H9 (cell line): ENCODE measurements around the gene NOS1AP. TPM values are rescaled to one million over a fixed set of nuclear protein-coding genes. Genes with fewer than 3 reads are reported as not detected.

Experiments
- DNase-seq: peaks from one replicate; pipeline ENCODE4 v3.0.0-alpha.2; 2017
- H2AFZ ChIP-seq: one replicate; pipeline ENCODE4 v1.6.1; 2013; ENCODE audit warnings: mild to moderate bottlenecking, low read length, control low read depth, moderate library complexity
- H2AK5ac ChIP-seq: 2 replicates; pipeline ENCODE4 v1.6.1; 2013; ENCODE audit warnings: low read length, control low read depth, mixed read lengths; ENCODE audit not compliant: insufficient read length
- H2BK120ac ChIP-seq: one replicate; pipeline ENCODE4 v1.6.1; 2013; ENCODE audit warnings: low read depth, mild to moderate bottlenecking, low read length, control low read depth, inconsistent platforms; ENCODE audit not compliant: poor library complexity, severe bottlenecking
- H2BK12ac ChIP-seq: 2 replicates; pipeline ENCODE4 v1.6.1; 2013; ENCODE audit warnings: low read length, control low read depth, mixed read lengths, low read depth; ENCODE audit not compliant: insufficient read length
- H2BK15ac ChIP-seq: 2 replicates; pipeline ENCODE4 v1.6.1; 2013; ENCODE audit warnings: low read depth, low read length, control low read depth
- H2BK20ac ChIP-seq: one replicate; pipeline ENCODE4 v1.6.1; 2013; ENCODE audit warnings: low read depth, mild to moderate bottlenecking, low read length, control low read depth, inconsistent platforms; ENCODE audit not compliant: poor library complexity, severe bottlenecking
- H2BK5ac ChIP-seq: 2 replicates; pipeline ENCODE4 v1.6.1; 2013; ENCODE audit warnings: low read length, control low read depth, mixed read lengths; ENCODE audit not compliant: insufficient read length
- H3K14ac ChIP-seq: 2 replicates; pipeline ENCODE4 v1.6.1; 2013; ENCODE audit warnings: low read length, control low read depth; ENCODE audit not compliant: insufficient read depth
- H3K18ac ChIP-seq: 2 replicates; pipeline ENCODE4 v1.6.1; 2013; ENCODE audit warnings: low read depth, mild to moderate bottlenecking, mixed read lengths, low read length, control low read depth; ENCODE audit not compliant: insufficient read length
- H3K23ac ChIP-seq: 2 replicates; pipeline ENCODE4 v1.6.1; 2013; ENCODE audit warnings: low read length, control low read depth, mixed read lengths, low read depth; ENCODE audit not compliant: insufficient read length
- H3K23me2 ChIP-seq: 2 replicates; pipeline ENCODE4 v1.6.1; 2013; ENCODE audit warnings: low read depth, mild to moderate bottlenecking, mixed read lengths, low read length, control low read depth; ENCODE audit not compliant: insufficient read length, poor library complexity, severe bottlenecking
- H3K27ac ChIP-seq: 2 replicates; pipeline ENCODE4 v1.5.1; 2013; ENCODE audit warnings: low read length, control low read depth, mixed read lengths, low read depth; ENCODE audit not compliant: insufficient read length
- H3K27me3 ChIP-seq: 2 replicates; pipeline ENCODE4 v1.6.1; 2013; ENCODE audit warnings: low read length, control low read depth, inconsistent platforms; ENCODE audit not compliant: insufficient read depth
- H3K4ac ChIP-seq: 2 replicates; pipeline ENCODE4 v1.6.1; 2013; ENCODE audit warnings: low read depth, mild to moderate bottlenecking, control low read depth, inconsistent platforms, low read length, moderate library complexity
- H3K4me1 ChIP-seq: 2 replicates; pipeline ENCODE4 v1.6.1; 2013; ENCODE audit warnings: low read length, control low read depth, inconsistent platforms; ENCODE audit not compliant: insufficient read depth
- H3K4me2 ChIP-seq: 2 replicates; pipeline ENCODE4 v1.6.1; 2013; ENCODE audit warnings: low read length, control low read depth, mixed read lengths; ENCODE audit not compliant: insufficient read length, insufficient read depth
- H3K56ac ChIP-seq: 2 replicates; pipeline ENCODE4 v1.6.1; 2013; ENCODE audit warnings: low read depth, mild to moderate bottlenecking, mixed read lengths, low read length, control low read depth; ENCODE audit not compliant: insufficient read length
- H3K79me1 ChIP-seq: 2 replicates; pipeline ENCODE4 v1.6.1; 2013; ENCODE audit warnings: low read depth, mild to moderate bottlenecking, moderate library complexity, low read length, control low read depth, inconsistent platforms; ENCODE audit not compliant: insufficient read depth, poor library complexity, severe bottlenecking
- H3K79me2 ChIP-seq: 2 replicates; pipeline ENCODE4 v1.6.1; 2013; ENCODE audit warnings: low read length, control low read depth, inconsistent platforms; ENCODE audit not compliant: insufficient read depth
- H3K9ac ChIP-seq: 2 replicates; pipeline ENCODE4 v1.6.1; 2013; ENCODE audit warnings: low read length, control low read depth, mixed read lengths; ENCODE audit not compliant: insufficient read length; ENCODE audit errors: extremely low read depth
- H3K9me3 ChIP-seq: one replicate; pipeline ENCODE4 v1.6.1; 2013; ENCODE audit warnings: low read depth, low read length, inconsistent platforms; ENCODE audit not compliant: control insufficient read depth
- H3T11ph ChIP-seq: one replicate; pipeline ENCODE4 v1.6.1; 2013; ENCODE audit warnings: mild to moderate bottlenecking, low read length, control low read depth, inconsistent platforms
- H4K20me1 ChIP-seq: one replicate; pipeline ENCODE4 v1.6.1; 2013; ENCODE audit not compliant: control insufficient read depth, insufficient read length, insufficient read depth
- H4K5ac ChIP-seq: 2 replicates; pipeline ENCODE4 v1.6.1; 2013; ENCODE audit warnings: low read depth, mild to moderate bottlenecking, mixed read lengths, low read length, control low read depth; ENCODE audit not compliant: insufficient read length
- H4K8ac ChIP-seq: replicated peaks from 2 replicates; pipeline ENCODE4 v1.6.1; 2013; ENCODE audit warnings: low read length, control low read depth, mixed read lengths, low read depth; ENCODE audit not compliant: insufficient read length
- H4K91ac ChIP-seq: 2 replicates; pipeline ENCODE4 v1.6.1; 2013; ENCODE audit warnings: low read depth, mild to moderate bottlenecking, moderate library complexity, mixed read lengths, low read length, control low read depth; ENCODE audit not compliant: insufficient read length
- H3K27ac Mint-ChIP-seq, 3 experiments: 2 replicates in 2 of 3; 3 replicates in 1 of 3; pipeline ENCODE4 v1.8.0; 2020 to 2021; ENCODE audit warnings: mixed read lengths in 3 of 3, mild to moderate bottlenecking in 1 of 3, moderate library complexity in 1 of 3
- H3K27me3 Mint-ChIP-seq: 2 replicates; pipeline ENCODE4 v1.8.0; 2021; ENCODE audit warnings: low read depth, mild to moderate bottlenecking, moderate library complexity, mixed read lengths
- H3K36me3 Mint-ChIP-seq, 3 experiments: 2 replicates in 2 of 3; 3 replicates in 1 of 3; pipeline ENCODE4 v1.8.0; 2020 to 2021; ENCODE audit warnings: low read depth in 3 of 3, mixed read lengths in 3 of 3; ENCODE audit not compliant: insufficient read depth in 1 of 3
- H3K4me1 Mint-ChIP-seq, 2 experiments: 2 replicates each; pipeline ENCODE4 v1.8.0; 2020; ENCODE audit warnings: mixed read lengths in 2 of 2
- H3K4me3 Mint-ChIP-seq, 2 experiments: 2 replicates in 1 of 2; 3 replicates in 1 of 2; pipeline ENCODE4 v1.8.0; 2020 to 2021; ENCODE audit warnings: mild to moderate bottlenecking in 2 of 2, mixed read lengths in 2 of 2, moderate library complexity in 1 of 2
- H3K9me3 Mint-ChIP-seq, 2 experiments: 2 replicates in 1 of 2; 3 replicates in 1 of 2; pipeline ENCODE4 v1.8.0; 2020; ENCODE audit warnings: mild to moderate bottlenecking in 2 of 2, mixed read lengths in 2 of 2, moderate library complexity in 1 of 2
- CTCF ChIP-seq: fragments of 200-600 bp; sonication (generic); conservative IDR thresholded peaks from 3 replicates; pipeline ENCODE4 v1.8.0; 2021; ENCODE audit warnings: antibody characterized with exemption, mild to moderate bottlenecking
- WGBS: extraction: QIAGEN DNeasy Blood & Tissue Kit; methylation state at CpG from one replicate; pipeline ENCODE4 v1.1.7; 2013; ENCODE audit warnings: missing lambda C conversion rate, low lambda C conversion rate, mixed read lengths; ENCODE audit not compliant: insufficient read length; ENCODE audit errors: extremely low coverage; 5-methylcytosine and 5-hydroxymethylcytosine counted together
- total RNA-seq: library from RNA; stranded (reverse); gene quantifications from 2 replicates; pipeline ENCODE4 v1.2.1, GENCODE V29; 2021

The NOS1AP gene
- total RNA-seq, 1 experiment from 2014 or later: 8.4 TPM

GRCh38 chr1:162335126-162335525 lies 265.6 kb downstream of the NOS1AP start:
- no CpG with 5 or more reads among the region's 5 CpGs for WGBS
- no peak overlapping the region for H3K4me2 ChIP-seq
- H2AFZ ChIP-seq: no peak overlapping the region
- Mint-ChIP-seq H3K4me3 (no peak overlapping the region), H3K9me3 (no peaks in the 10 kb centered on the region; a peak in 1 of 5 replicates), H3K27ac (no peak overlapping the region; a peak in 1 of 7 replicates), H3K36me3 (no peaks in the 10 kb centered on the region; a peak in 1 of 7 replicates), H3K27me3 (no peaks in the 10 kb centered on the region; the same call in 1 of the 2 replicates), H3K4me1 (peaks cover 13 to 14% of the 10 kb centered on the region in 2 experiments)
- TF ChIP-seq CTCF: no peak
- no peak for DNase-seq
- H3K18ac ChIP-seq: no peak overlapping the region
- no peak overlapping the region for H2BK120ac ChIP-seq
- H3K23ac ChIP-seq: no peak overlapping the region
- H2BK15ac ChIP-seq: no peak overlapping the region
- no peak overlapping the region for H3K4ac ChIP-seq
- no peaks in the 10 kb centered on the region for H3K23me2 ChIP-seq
- H2BK20ac ChIP-seq: no peak overlapping the region
- H4K5ac ChIP-seq: no peak overlapping the region
- H3K27me3 ChIP-seq: no peaks in the 10 kb centered on the region
- H2BK12ac ChIP-seq: no peak overlapping the region
- H2AK5ac ChIP-seq: no peak overlapping the region
- no peaks in the 10 kb centered on the region for H4K20me1 ChIP-seq
- no peak overlapping the region for H3K27ac ChIP-seq
- no peaks in the 10 kb centered on the region for H3K79me1 ChIP-seq
- no peaks in the 10 kb centered on the region for H3K9me3 ChIP-seq
- no peaks in the 10 kb centered on the region for H3K79me2 ChIP-seq
- no peak overlapping the region for H3K56ac ChIP-seq
- no peak overlapping the region for H3K9ac ChIP-seq
- H4K91ac ChIP-seq: no peak overlapping the region
- no peak overlapping the region for H3K14ac ChIP-seq
- H4K8ac ChIP-seq: no peak overlapping the region
- H2BK5ac ChIP-seq: no peak overlapping the region
- peaks cover 4% of the 10 kb centered on the region; the same call in 1 of the 2 replicates for H3K4me1 ChIP-seq
- H3T11ph ChIP-seq: no peak overlapping the region
